HepG2 (cell line): ENCODE measurements around the gene AMIGO1. TPM values are rescaled to one million over a fixed set of nuclear protein-coding genes. Genes with fewer than 3 reads are reported as not detected.
A peak's percentile ranks its signal among the peaks of the same experiment; 100 is the strongest.

Source experiments
- ADNP ChIP-seq: sonication (generic); formaldehyde crosslinking; IDR thresholded peaks from 2 replicates; pipeline ENCODE4 v1.4.0; 2020; ENCODE audit warnings: missing genetic modification reagents
- ATF7 ChIP-seq, 2 experiments: fragments of 450-650 bp in 1 of 2; sonication (generic) in 1 of 2; formaldehyde crosslinking in 1 of 2; IDR thresholded peaks; 2 replicates each; pipeline versions ENCODE4 v1.4.0 to v1.6.1; 2016 to 2020; ENCODE audit warnings: antibody characterized with exemption in 1 of 2, mild to moderate bottlenecking in 1 of 2, missing genetic modification reagents in 1 of 2
- ATRX ChIP-seq: sonication (generic); formaldehyde crosslinking; IDR thresholded peaks from 2 replicates; pipeline ENCODE4 v1.4.0; 2020; ENCODE audit warnings: missing genetic modification reagents, borderline replicate concordance
- IRF2 ChIP-seq: IDR thresholded peaks from 2 replicates; pipeline ENCODE4 v1.6.1; 2018; ENCODE audit warnings: missing genetic modification reagents, missing compliant biosample characterization
- KLF6 ChIP-seq: IDR thresholded peaks from 2 replicates; pipeline ENCODE4 v1.8.0; 2016; ENCODE audit warnings: missing biosample characterization, missing genetic modification reagents
- MIER2 ChIP-seq: IDR thresholded peaks from 2 replicates; pipeline ENCODE4 v1.6.1; 2016; ENCODE audit warnings: missing biosample characterization, missing genetic modification reagents
- POGK ChIP-seq: sonication (generic); formaldehyde crosslinking; conservative IDR thresholded peaks from 2 replicates; pipeline ENCODE4 v1.8.0; 2022; ENCODE audit warnings: mild to moderate bottlenecking, moderate library complexity, missing genetic modification reagents
- REPIN1 ChIP-seq: sonication (generic); formaldehyde crosslinking; IDR thresholded peaks from 2 replicates; pipeline ENCODE4 v1.8.0; 2022; ENCODE audit warnings: missing genetic modification reagents, low read depth, mild to moderate bottlenecking, borderline replicate concordance
- SMARCC2 ChIP-seq: fragments of 450-650 bp; IDR thresholded peaks from 2 replicates; pipeline ENCODE4 v1.6.1; 2017; ENCODE audit warnings: antibody characterized with exemption, mild to moderate bottlenecking
- TFDP1 ChIP-seq: IDR thresholded peaks from 2 replicates; pipeline ENCODE4 v1.6.1; 2016; ENCODE audit warnings: missing compliant biosample characterization, missing genetic modification reagents, borderline replicate concordance
- TOE1 ChIP-seq: sonication (generic); formaldehyde crosslinking; IDR thresholded peaks from 2 replicates; pipeline ENCODE4 v1.4.0; 2020; ENCODE audit warnings: mild to moderate bottlenecking, missing genetic modification reagents
- ZFX ChIP-seq: sonication (generic); formaldehyde crosslinking; IDR thresholded peaks from 2 replicates; pipeline ENCODE4 v1.4.0; 2020; ENCODE audit warnings: mild to moderate bottlenecking, low read depth, missing genetic modification reagents, moderate library complexity
- ZFYVE20 ChIP-seq: sonication (generic); formaldehyde crosslinking; IDR thresholded peaks from 2 replicates; pipeline ENCODE4 v1.8.0; 2023; ENCODE audit warnings: low read depth, mild to moderate bottlenecking, moderate library complexity, missing genetic modification reagents, borderline replicate concordance
- ZNF121 ChIP-seq: sonication (generic); formaldehyde crosslinking; IDR thresholded peaks from 2 replicates; pipeline ENCODE4 v1.5.0; 2020; ENCODE audit warnings: mild to moderate bottlenecking, missing genetic modification reagents
- ZNF20 ChIP-seq: sonication (generic); formaldehyde crosslinking; IDR thresholded peaks from 2 replicates; pipeline ENCODE4 v1.4.0; 2020; ENCODE audit warnings: mild to moderate bottlenecking, moderate library complexity, missing genetic modification reagents
- ZNF33A ChIP-seq: sonication (generic); formaldehyde crosslinking; IDR thresholded peaks from 2 replicates; pipeline ENCODE4 v1.5.1; 2020; ENCODE audit warnings: missing genetic modification reagents, mild to moderate bottlenecking, moderate library complexity, borderline replicate concordance
- ZNF484 ChIP-seq: sonication (generic); formaldehyde crosslinking; IDR thresholded peaks from 2 replicates; pipeline ENCODE4 v1.5.1; 2020; ENCODE audit warnings: mild to moderate bottlenecking, low read depth, missing genetic modification reagents, borderline replicate concordance
- ZNF549 ChIP-seq: sonication (generic); formaldehyde crosslinking; IDR thresholded peaks from 2 replicates; pipeline ENCODE4 v1.5.0; 2020; ENCODE audit warnings: missing genetic modification reagents
- ZNF724P ChIP-seq: sonication (generic); formaldehyde crosslinking; IDR thresholded peaks from 2 replicates; pipeline ENCODE4 v1.8.0; 2022; ENCODE audit warnings: missing genetic modification reagents, borderline replicate concordance
- ZNF773 ChIP-seq: sonication (generic); formaldehyde crosslinking; IDR thresholded peaks from 2 replicates; pipeline ENCODE4 v1.4.0; 2020; ENCODE audit warnings: missing genetic modification reagents, borderline replicate concordance
- ZNF790 ChIP-seq: sonication (generic); formaldehyde crosslinking; IDR thresholded peaks from 2 replicates; pipeline ENCODE4 v1.8.0; 2022; ENCODE audit warnings: missing genetic modification reagents, mild to moderate bottlenecking, borderline replicate concordance
- ZSCAN9 ChIP-seq: IDR thresholded peaks from 2 replicates; pipeline ENCODE4 v1.6.1; 2016; ENCODE audit warnings: borderline replicate concordance
- polyA plus RNA-seq, 8 experiments: library from polyadenylated mRNA; depleted of rRNA in 3 of 8; stranded (reverse) in 7 of 8; unstranded in 1 of 8; fragments of >200 nt; fragmentation: Illumina TruSeq in 4 of 8; extraction: Trizol in 4 of 8; gene quantifications; 2 replicates each; pipeline versions ENCODE4 v1.2.1 to v1.2.3, GENCODE V29; 2011 to 2016; ENCODE audit warnings: low read depth in 4 of 8, missing spikeins in 1 of 8, mixed read lengths in 1 of 8; ENCODE audit not compliant: insufficient read depth in 1 of 8
- total RNA-seq, 5 experiments: library from RNA; depleted of rRNA; stranded (reverse); fragments of >200 nt; fragmentation: Illumina TruSeq; extraction: Trizol; gene quantifications; 2 replicates each; pipeline ENCODE4 v1.2.3, GENCODE V29; 2016; ENCODE audit warnings: low read depth in 1 of 5
- TF ChIP-seq, protein P1 (sequence below): sonication (generic); formaldehyde crosslinking; IDR thresholded peaks from 2 replicates; pipeline ENCODE4 v1.4.0; 2020; ENCODE audit warnings: mild to moderate bottlenecking, missing genetic modification reagents, borderline replicate concordance
- TF ChIP-seq, protein P2 (sequence below): sonication (generic); formaldehyde crosslinking; IDR thresholded peaks from 2 replicates; pipeline ENCODE4 v1.8.0; 2022; ENCODE audit warnings: mild to moderate bottlenecking, missing genetic modification reagents, borderline replicate concordance

The AMIGO1 gene
- total and polyA plus RNA-seq, 2 of the 13 experiments (the other 11 are each of a cell fraction or from before 2014, with no cell fraction given): 0.40 to 1.3 TPM

GRCh38 chr1:109466452-109467300 is 42.9 kb downstream of the AMIGO1 start, which contains the start of gene SYPL2 (continued):
- TF ChIP-seq, protein P1, sequence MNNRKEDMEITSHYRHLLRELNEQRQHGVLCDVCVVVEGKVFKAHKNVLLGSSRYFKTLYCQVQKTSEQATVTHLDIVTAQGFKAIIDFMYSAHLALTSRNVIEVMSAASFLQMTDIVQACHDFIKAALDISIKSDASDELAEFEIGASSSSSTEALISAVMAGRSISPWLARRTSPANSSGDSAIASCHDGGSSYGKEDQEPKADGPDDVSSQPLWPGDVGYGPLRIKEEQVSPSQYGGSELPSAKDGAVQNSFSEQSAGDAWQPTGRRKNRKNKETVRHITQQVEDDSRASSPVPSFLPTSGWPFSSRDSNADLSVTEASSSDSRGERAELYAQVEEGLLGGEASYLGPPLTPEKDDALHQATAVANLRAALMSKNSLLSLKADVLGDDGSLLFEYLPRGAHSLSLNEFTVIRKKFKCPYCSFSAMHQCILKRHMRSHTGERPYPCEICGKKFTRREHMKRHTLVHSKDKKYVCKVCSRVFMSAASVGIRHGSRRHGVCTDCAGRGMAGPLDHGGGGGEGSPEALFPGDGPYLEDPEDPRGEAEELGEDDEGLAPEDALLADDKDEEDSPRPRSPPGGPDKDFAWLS (CRISPR knock-in tag): peak; percentile 32; the same call in 1 of the 2 replicates
- TF ChIP-seq MIER2 (CRISPR knock-in tag) (no peak), TOE1 (no peak), ZFX (peak; percentile 29), ZNF484 (CRISPR knock-in tag) (no peak), ATRX (no peak), ATF7 (IDR thresholded peaks at IDR 0.05) (no peak), ATF7 (CRISPR knock-in tag; IDR thresholded peaks at IDR 0.05) (no peak), ZNF33A (CRISPR knock-in tag) (no peak), ADNP (CRISPR knock-in tag) (no peak), IRF2 (CRISPR knock-in tag) (no peak), KLF6 (CRISPR knock-in tag) (no peak), ZFYVE20 (CRISPR knock-in tag) (no peak), TFDP1 (CRISPR knock-in tag) (no peak), REPIN1 (CRISPR knock-in tag) (no peak), SMARCC2 (no peak), ZNF20 (no peak), ZNF549 (CRISPR knock-in tag) (no peak), ZNF121 (CRISPR knock-in tag) (no peak), POGK (CRISPR knock-in tag) (no peak), ZNF773 (CRISPR knock-in tag) (0 out of 2 replicates have a peak, but pooled peaks have one; percentile 15), ZNF790 (no peak), ZNF724P (CRISPR knock-in tag) (no peak), ZSCAN9 (CRISPR knock-in tag) (no peak)
- TF ChIP-seq, protein P2, sequence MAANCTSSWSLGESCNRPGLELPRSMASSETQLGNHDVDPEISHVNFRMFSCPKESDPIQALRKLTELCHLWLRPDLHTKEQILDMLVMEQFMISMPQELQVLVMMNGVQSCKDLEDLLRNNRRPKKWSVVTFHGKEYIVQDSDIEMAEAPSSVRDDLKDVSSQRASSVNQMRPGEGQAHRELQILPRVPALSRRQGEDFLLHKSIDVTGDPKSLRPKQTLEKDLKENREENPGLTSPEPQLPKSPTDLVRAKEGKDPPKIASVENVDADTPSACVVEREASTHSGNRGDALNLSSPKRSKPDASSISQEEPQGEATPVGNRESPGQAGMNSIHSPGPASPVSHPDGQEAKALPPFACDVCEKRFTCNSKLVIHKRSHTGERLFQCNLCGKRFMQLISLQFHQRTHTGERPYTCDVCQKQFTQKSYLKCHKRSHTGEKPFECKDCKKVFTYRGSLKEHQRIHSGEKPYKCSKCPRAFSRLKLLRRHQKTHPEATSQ (CRISPR knock-in tag): no peak
